ENCODE data around the gene TLE4.
"Not testable (repeated sequence)": the region's sequence is repeated elsewhere in the genome, so short reads cannot be mapped to it uniquely, and the experiment has no call there.

Gene TLE4

GRCh38 chr9:79638806-79639205 lies 67.0 kb downstream of the TLE4 start:
- DNase-seq, result no peak

GRCh38 chr9:79639354-79639753 lies 67.6 kb downstream of the TLE4 start:
- DNase-seq, result no peak

GRCh38 chr9:79640067-79640466 lies 68.3 kb downstream of the TLE4 start:
- not testable (repeated sequence) for DNase-seq

- peak in 1 of 2 donors; percentile 10 for DNase-seq
Measured at GRCh38 chr9:79641070-79641469, 69.3 kb downstream of the TLE4 start.

- no peak for DNase-seq
Measured at GRCh38 chr9:79642671-79643070, 70.9 kb downstream of the TLE4 start.

GRCh38 chr9:79644048-79644447 lies 72.3 kb downstream of the TLE4 start:
- DNase-seq, result no peak

GRCh38 chr9:79644601-79645000 lies 72.8 kb downstream of the TLE4 start:
- no peak for DNase-seq

- no peak for DNase-seq
Measured at GRCh38 chr9:79645110-79645509, 73.3 kb downstream of the TLE4 start.

- no peak for DNase-seq
Measured at GRCh38 chr9:79646096-79646495, 74.3 kb downstream of the TLE4 start.

- DNase-seq, result peak; percentile 50 to 72
Measured at GRCh38 chr9:79651251-79651795, 79.6 kb downstream of the TLE4 start.

- DNase-seq, result no peak
Measured at GRCh38 chr9:79652598-79652997, 80.8 kb downstream of the TLE4 start.

- not testable (repeated sequence) for DNase-seq
Measured at GRCh38 chr9:79654591-79655382, 83.0 kb downstream of the TLE4 start.

GRCh38 chr9:79655551-79655950 lies 83.8 kb downstream of the TLE4 start:
- no peak for DNase-seq

- no peak for DNase-seq
Measured at GRCh38 chr9:79656169-79656568, 84.4 kb downstream of the TLE4 start.

- no peak for DNase-seq
Measured at GRCh38 chr9:79657891-79658290, 86.1 kb downstream of the TLE4 start.

- no peak for DNase-seq
Measured at GRCh38 chr9:79658926-79659325, 87.2 kb downstream of the TLE4 start.

GRCh38 chr9:79660615-79661014 lies 88.8 kb downstream of the TLE4 start:
- no peak for DNase-seq

GRCh38 chr9:79661279-79661678 lies 89.5 kb downstream of the TLE4 start:
- no peak for DNase-seq

- DNase-seq, result no peak
Measured at GRCh38 chr9:79661886-79662536, 90.2 kb downstream of the TLE4 start.

GRCh38 chr9:79662537-79662956 lies 90.8 kb downstream of the TLE4 start:
- DNase-seq, result no peak

- DNase-seq, result no peak
Measured at GRCh38 chr9:79663300-79663699, 91.5 kb downstream of the TLE4 start.

GRCh38 chr9:79663878-79664277 lies 92.1 kb downstream of the TLE4 start:
- no peak for DNase-seq

- peak in 1 of 2 donors; percentile 21 for DNase-seq
Measured at GRCh38 chr9:79664375-79664831, 92.6 kb downstream of the TLE4 start.

- no peak for DNase-seq
Measured at GRCh38 chr9:79665369-79665768, 93.6 kb downstream of the TLE4 start.

Measured in inflammatory macrophage treated with lipopolysaccharide for 1 hour (primary cell).